GM12874 (cell line): ENCODE data around the gene AGO1.

Experiments used
- CTCF ChIP-seq: IDR thresholded peaks from 2 replicates; pipeline ENCODE4 v1.5.1; 2011; ENCODE audit warnings: low read depth, mild to moderate bottlenecking, control low read depth, low read length, moderate library complexity; ENCODE audit not compliant: insufficient read depth

AGO1 gene

GRCh38 chr1:35901235-35901634 is 18.2 kb downstream of the AGO1 start:
- TF ChIP-seq CTCF, result no peak

- TF ChIP-seq CTCF, result no peak
Measured at GRCh38 chr1:35902671-35903070, 19.7 kb downstream of the AGO1 start.

- no peak for TF ChIP-seq CTCF
Measured at GRCh38 chr1:35914717-35915116, 31.7 kb downstream of the AGO1 start.

- TF ChIP-seq CTCF, result no peak
Measured at GRCh38 chr1:35915693-35916092, 32.7 kb downstream of the AGO1 start.

GRCh38 chr1:35923791-35924221 is 40.8 kb downstream of the AGO1 start:
- TF ChIP-seq CTCF, result no peak

- TF ChIP-seq CTCF, result no peak
Measured at GRCh38 chr1:35924838-35925237, 41.8 kb downstream of the AGO1 start.

GRCh38 chr1:35925741-35926140 is 42.7 kb downstream of the AGO1 start:
- TF ChIP-seq CTCF, result no peak

- TF ChIP-seq CTCF, result no peak
Measured at GRCh38 chr1:35927472-35927871, 44.5 kb downstream of the AGO1 start.
